ENCODE results near the gene SMTN.
"Not testable (repeated sequence)": the region's sequence is repeated elsewhere in the genome, so short reads cannot be mapped to it uniquely, and the experiment has no call there.

The SMTN gene

DNA sequence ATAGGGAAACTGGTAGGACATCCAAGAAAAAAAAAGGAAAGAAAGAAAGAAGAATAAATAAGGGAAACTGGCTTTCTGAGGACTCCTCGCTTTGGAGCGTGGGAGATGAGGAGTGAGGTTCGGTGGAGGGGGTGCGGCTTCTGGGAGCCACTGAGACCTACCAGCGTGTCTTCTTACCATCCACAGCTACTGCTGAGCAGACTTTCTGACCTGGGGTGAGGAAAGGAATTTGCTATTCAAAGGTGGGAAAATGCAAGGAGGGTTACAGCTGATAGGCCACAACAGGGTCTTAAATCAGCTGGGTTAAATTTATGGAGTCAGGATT is 26.7 kb downstream of the SMTN start:
- peak overlapping the region; percentile 64 for H3K4me3 ChIP-seq (ENCODE audit: low read length)
- H3K27ac ChIP-seq (ENCODE audit: low read length): no peak overlapping the region
- H3K79me2 ChIP-seq (ENCODE audit: low read length): no peaks in the 10 kb centered on the region
- DNase-seq: no peak
- H3K4me2 ChIP-seq (ENCODE audit: low read depth, low read length): peak overlapping the region; percentile 76
- no peaks in the 10 kb centered on the region for H3K9me2 ChIP-seq (replicated peaks; ENCODE audit: insufficient read depth, low read length)
- H3K9ac ChIP-seq (ENCODE audit: low read length): peak overlapping the region; percentile 8; the same call in 1 of the 2 replicates
- TF ChIP-seq EZH2 (optimal IDR thresholded peaks at IDR 0.05; ENCODE audit: low read depth, low read length) (no peak), CTCF (IDR thresholded peaks at IDR 0.05; ENCODE audit: low read length) (no peak), EZH2phosphoT487 (IDR thresholded peaks at IDR 0.05; ENCODE audit: low read length) (no peak)
- no peaks in the 10 kb centered on the region for H3K36me3 ChIP-seq (replicated peaks; ENCODE audit: insufficient read depth, low read length)
- no peaks in the 10 kb centered on the region for H3K9me3 ChIP-seq (replicated peaks; ENCODE audit: insufficient read depth, low read length)
- peak overlapping the region; percentile 81 for H2AFZ ChIP-seq (ENCODE audit: low read length)
- H3K4me1 ChIP-seq (ENCODE audit: low read length): no peaks in the 10 kb centered on the region
- H3F3A ChIP-seq (ENCODE audit: insufficient read depth, low read length): no peaks in the 10 kb centered on the region
- no peaks in the 10 kb centered on the region for H3K27me3 ChIP-seq (replicated peaks; ENCODE audit: insufficient read depth, low read length)
- H4K20me1 ChIP-seq (ENCODE audit: insufficient read depth, low read length): no peaks in the 10 kb centered on the region

GRCh38 chr22:31112547-31113091 is 31.5 kb downstream of the SMTN start:
- H3K27ac ChIP-seq (ENCODE audit: low read length); H2AFZ ChIP-seq (ENCODE audit: low read length); H3K4me1 ChIP-seq (ENCODE audit: low read length); H3K27me3 ChIP-seq (replicated peaks; ENCODE audit: insufficient read depth, low read length); H3K9me3 ChIP-seq (replicated peaks; ENCODE audit: insufficient read depth, low read length); H3F3A ChIP-seq (ENCODE audit: insufficient read depth, low read length); H4K20me1 ChIP-seq (ENCODE audit: insufficient read depth, low read length); H3K79me2 ChIP-seq (ENCODE audit: low read length); H3K9ac ChIP-seq (ENCODE audit: low read length); H3K4me3 ChIP-seq (ENCODE audit: low read length); DNase-seq; H3K4me2 ChIP-seq (ENCODE audit: low read depth, low read length); H3K36me3 ChIP-seq (replicated peaks; ENCODE audit: insufficient read depth, low read length); H3K9me2 ChIP-seq (replicated peaks; ENCODE audit: insufficient read depth, low read length): not testable (repeated sequence)

DNA sequence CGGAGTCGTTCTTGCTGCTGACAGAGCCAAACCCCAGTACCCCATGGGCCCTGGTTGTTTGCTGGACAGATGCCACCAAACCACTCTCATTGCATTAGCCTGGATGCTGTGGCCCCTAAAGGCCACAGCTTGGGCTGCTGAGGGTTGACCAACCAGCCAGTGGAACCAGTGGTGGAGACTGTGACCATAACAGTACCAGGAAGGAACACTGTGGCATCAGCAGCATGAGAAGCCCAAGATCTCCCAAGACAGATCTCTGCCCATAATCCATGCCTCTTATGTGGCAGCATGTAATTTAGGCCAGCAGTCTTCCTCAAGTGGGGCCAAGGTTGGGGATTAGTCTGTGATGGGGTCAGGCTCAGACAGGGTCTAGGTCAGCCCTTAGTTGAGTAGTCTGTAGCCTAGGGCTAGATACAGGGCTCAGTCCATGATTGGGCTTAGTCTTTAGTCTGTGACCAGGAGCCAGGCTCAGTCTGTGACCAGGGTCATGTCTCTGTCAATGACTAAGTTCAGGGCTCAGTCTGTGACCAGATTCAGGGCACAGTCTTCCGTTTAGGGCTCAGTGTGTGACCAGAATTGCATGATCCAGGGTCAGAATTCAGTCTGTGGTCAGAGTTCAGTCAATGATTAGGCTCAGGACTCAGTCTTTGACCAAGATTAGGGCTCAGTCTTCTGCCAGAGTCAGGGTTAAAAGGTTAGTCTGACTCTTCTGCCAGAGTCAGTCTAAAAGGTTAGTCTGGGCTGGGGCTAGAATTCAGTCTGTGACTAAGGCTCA is 37.1 kb downstream of the SMTN start:
- H3K4me2 ChIP-seq (ENCODE audit: low read depth, low read length): no peak overlapping the region
- no peaks in the 10 kb centered on the region for H3F3A ChIP-seq (ENCODE audit: insufficient read depth, low read length)
- no peak for TF ChIP-seq EZH2 (optimal IDR thresholded peaks at IDR 0.05; ENCODE audit: low read depth, low read length)
- no peak for TF ChIP-seq EZH2phosphoT487 (IDR thresholded peaks at IDR 0.05; ENCODE audit: low read length)
- TF ChIP-seq CTCF (IDR thresholded peaks at IDR 0.05; ENCODE audit: low read length): no peak
- no peaks in the 10 kb centered on the region for H3K9me2 ChIP-seq (replicated peaks; ENCODE audit: insufficient read depth, low read length)
- no peaks in the 10 kb centered on the region for H4K20me1 ChIP-seq (ENCODE audit: insufficient read depth, low read length)
- no peak overlapping the region for H2AFZ ChIP-seq (ENCODE audit: low read length)
- DNase-seq: no peak
- H3K36me3 ChIP-seq (replicated peaks; ENCODE audit: insufficient read depth, low read length): no peaks in the 10 kb centered on the region
- H3K9me3 ChIP-seq (replicated peaks; ENCODE audit: insufficient read depth, low read length): no peaks in the 10 kb centered on the region
- no peaks in the 10 kb centered on the region for H3K79me2 ChIP-seq (ENCODE audit: low read length)
- no peak overlapping the region for H3K9ac ChIP-seq (ENCODE audit: low read length)
- H3K4me3 ChIP-seq (ENCODE audit: low read length): no peak overlapping the region
- H3K27me3 ChIP-seq (replicated peaks; ENCODE audit: insufficient read depth, low read length): no peaks in the 10 kb centered on the region
- no peaks in the 10 kb centered on the region for H3K4me1 ChIP-seq (ENCODE audit: low read length)
- no peak overlapping the region for H3K27ac ChIP-seq (ENCODE audit: low read length)

DNA sequence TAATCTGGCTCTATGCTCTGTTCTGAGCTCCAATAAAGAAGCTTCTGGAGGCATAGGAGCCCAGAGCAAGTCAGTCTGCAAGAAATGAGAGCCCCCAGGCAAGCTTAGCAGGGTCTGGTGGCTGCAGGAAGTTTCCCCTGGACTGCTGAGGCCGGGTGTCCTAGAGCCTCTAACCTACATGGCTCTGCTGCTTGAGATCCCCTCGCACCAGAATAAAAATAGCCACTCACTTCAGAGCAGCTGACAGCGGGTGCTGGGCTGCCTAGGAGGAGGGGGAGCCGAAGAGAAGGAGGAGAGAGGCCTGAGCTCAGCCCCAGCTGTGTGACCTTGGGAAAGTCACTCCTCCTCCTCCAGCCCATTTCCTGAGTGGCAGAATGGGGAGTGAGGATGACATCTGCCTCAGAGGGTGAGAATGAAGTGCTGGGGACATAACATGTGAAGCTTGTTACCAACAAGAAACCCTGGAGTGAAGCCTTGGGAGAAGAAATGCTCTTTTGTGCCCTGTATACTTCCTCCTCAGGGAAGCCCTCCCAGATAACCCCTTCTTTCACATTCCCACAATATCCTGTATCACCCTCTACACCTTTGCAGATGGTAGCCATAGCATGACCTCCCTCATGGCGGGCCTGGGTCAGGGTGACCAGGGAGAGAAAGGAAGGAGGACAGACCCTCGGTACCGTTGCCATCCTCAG is 38.1 kb downstream of the SMTN start:
- no peak overlapping the region for H3K4me2 ChIP-seq (ENCODE audit: low read depth, low read length)

More for the DNA sequence above, 38.1 kb downstream of the SMTN start:
- no peaks in the 10 kb centered on the region for H4K20me1 ChIP-seq (ENCODE audit: insufficient read depth, low read length)
- no peaks in the 10 kb centered on the region for H3F3A ChIP-seq (ENCODE audit: insufficient read depth, low read length)
- H2AFZ ChIP-seq (ENCODE audit: low read length): no peak overlapping the region
- no peaks in the 10 kb centered on the region for H3K4me1 ChIP-seq (ENCODE audit: low read length)
- no peak overlapping the region for H3K4me3 ChIP-seq (ENCODE audit: low read length)
- H3K79me2 ChIP-seq (ENCODE audit: low read length): no peaks in the 10 kb centered on the region
- no peak overlapping the region for H3K27ac ChIP-seq (ENCODE audit: low read length)
- DNase-seq: no peak
- no peaks in the 10 kb centered on the region for H3K36me3 ChIP-seq (replicated peaks; ENCODE audit: insufficient read depth, low read length)
- H3K9me3 ChIP-seq (replicated peaks; ENCODE audit: insufficient read depth, low read length): no peaks in the 10 kb centered on the region
- H3K9me2 ChIP-seq (replicated peaks; ENCODE audit: insufficient read depth, low read length): no peaks in the 10 kb centered on the region
- peaks cover 3% of the 10 kb centered on the region; the same call in 1 of the 2 replicates for H3K27me3 ChIP-seq (replicated peaks; ENCODE audit: insufficient read depth, low read length)
- H3K9ac ChIP-seq (ENCODE audit: low read length): no peak overlapping the region
- TF ChIP-seq EZH2 (optimal IDR thresholded peaks at IDR 0.05; ENCODE audit: low read depth, low read length) (no peak), EZH2phosphoT487 (IDR thresholded peaks at IDR 0.05; ENCODE audit: low read length) (no peak), CTCF (IDR thresholded peaks at IDR 0.05; ENCODE audit: low read length) (no peak)

Measured in MM.1S (cell line).